Ammon's horn (tissue), 1 donor: ENCODE data around the gene HSPA1A.

Experiments used
- DNase-seq: peaks from one replicate; pipeline ENCODE4 v3.0.0-alpha.2; 2016; ENCODE audit warnings: low spot score

HSPA1A gene

GRCh38 chr6:31815025-31815838 is at the start of gene HSPA1A, which contains the start of gene HSPA1L:
TSS of gene HSPA1A (plus strand) at chr6:31815543. CDS start at chr6:31815757, 214 bp downstream.
TSS of gene HSPA1L (minus strand) at chr6:31815283. CDS start at chr6:31811972, 3,311 bp downstream.
- peak; percentile 98 for DNase-seq

GRCh38 chr6:31765559-31765909 is 49.8 kb upstream of the HSPA1A start:
- no peak for DNase-seq

- DNase-seq: no peak
These were observed 49.2 kb upstream of the HSPA1A start for GRCh38 chr6:31765910-31766794.

GRCh38 chr6:31767096-31767645 is 48.2 kb upstream of the HSPA1A start:
- DNase-seq: no peak

GRCh38 chr6:31768363-31769257 is 46.7 kb upstream of the HSPA1A start:
- peak; percentile 43 for DNase-seq

- DNase-seq: peak; percentile 31
These were observed 45.5 kb upstream of the HSPA1A start for GRCh38 chr6:31769684-31770371.

- no peak for DNase-seq
These were observed 44.5 kb upstream of the HSPA1A start for GRCh38 chr6:31770860-31771259.

- no peak for DNase-seq
These were observed 43.4 kb upstream of the HSPA1A start for GRCh38 chr6:31771992-31772358.

- no peak for DNase-seq
These were observed 40.2 kb upstream of the HSPA1A start for GRCh38 chr6:31775184-31775583.

GRCh38 chr6:31775633-31776484 is 39.5 kb upstream of the HSPA1A start:
- DNase-seq: no peak

GRCh38 chr6:31776485-31776988 is 38.8 kb upstream of the HSPA1A start:
- no peak for DNase-seq

GRCh38 chr6:31776989-31777666 is 38.2 kb upstream of the HSPA1A start, which contains the start of gene VWA7:
TSS of gene VWA7 (minus strand) at chr6:31777328. CDS start at chr6:31776779, 549 bp downstream.
- peak; percentile 51 for DNase-seq

GRCh38 chr6:31777667-31778050 is 37.7 kb upstream of the HSPA1A start:
- DNase-seq: no peak

- DNase-seq: no peak
These were observed 37.1 kb upstream of the HSPA1A start for GRCh38 chr6:31778193-31778592.

GRCh38 chr6:31778999-31779885 is 36.1 kb upstream of the HSPA1A start:
- no peak for DNase-seq

- DNase-seq: no peak
These were observed 35.4 kb upstream of the HSPA1A start for GRCh38 chr6:31779908-31780307.

- no peak for DNase-seq
These were observed 34.7 kb upstream of the HSPA1A start for GRCh38 chr6:31780507-31781243.
